ENCODE results near the gene KCNQ2.

Gene KCNQ2

GRCh38 chr20:63501818-63502670 is 29.6 kb upstream of the KCNQ2 start:
- DNase-seq (ENCODE audit: low read depth in 2 of 2): no peak

GRCh38 chr20:63500902-63501817 is 28.7 kb upstream of the KCNQ2 start:
- DNase-seq (ENCODE audit: low read depth in 2 of 2): no peak

- no peak for DNase-seq (ENCODE audit: low read depth in 2 of 2)
Observed at GRCh38 chr20:63500151-63500901, 27.9 kb upstream of the KCNQ2 start.

- DNase-seq (ENCODE audit: low read depth in 2 of 2): no peak
Observed at GRCh38 chr20:63499338-63499969, 27.0 kb upstream of the KCNQ2 start.

- DNase-seq (ENCODE audit: low read depth in 2 of 2): peak in 1 of 2 donors; percentile 37
Observed at GRCh38 chr20:63498960-63499337, 26.5 kb upstream of the KCNQ2 start, which contains the start of gene EEF1A2. EEF1A2 (minus strand) TSS chr20:63499083; CDS start chr20:63497763, 1,320 bp downstream.

- DNase-seq (ENCODE audit: low read depth in 2 of 2): no peak
Observed at GRCh38 chr20:63497946-63498935, 25.8 kb upstream of the KCNQ2 start.

GRCh38 chr20:63497138-63497945 is 24.9 kb upstream of the KCNQ2 start:
- no peak for DNase-seq (ENCODE audit: low read depth in 2 of 2)

GRCh38 chr20:63496596-63497120 is 24.2 kb upstream of the KCNQ2 start:
- no peak for DNase-seq (ENCODE audit: low read depth in 2 of 2)

GRCh38 chr20:63495741-63496595 is 23.5 kb upstream of the KCNQ2 start:
- peak; percentile 75 for DNase-seq (ENCODE audit: low read depth in 2 of 2)

GRCh38 chr20:63495167-63495720 is 22.8 kb upstream of the KCNQ2 start:
- no peak for DNase-seq (ENCODE audit: low read depth in 2 of 2)

GRCh38 chr20:63494420-63495166 is 22.1 kb upstream of the KCNQ2 start:
- DNase-seq (ENCODE audit: low read depth in 2 of 2): no peak

- DNase-seq (ENCODE audit: low read depth in 2 of 2): no peak
Observed at GRCh38 chr20:63494084-63494419, 21.6 kb upstream of the KCNQ2 start.

- no peak for DNase-seq (ENCODE audit: low read depth in 2 of 2)
Observed at GRCh38 chr20:63493563-63494020, 21.1 kb upstream of the KCNQ2 start.

- no peak for DNase-seq (ENCODE audit: low read depth in 2 of 2)
Observed at GRCh38 chr20:63492982-63493381, 20.5 kb upstream of the KCNQ2 start.

- DNase-seq (ENCODE audit: low read depth in 2 of 2): no peak
Observed at GRCh38 chr20:63492518-63492917, 20.1 kb upstream of the KCNQ2 start.

- DNase-seq (ENCODE audit: low read depth in 2 of 2): no peak
Observed at GRCh38 chr20:63491635-63492230, 19.3 kb upstream of the KCNQ2 start.

GRCh38 chr20:63491078-63491477 is 18.6 kb upstream of the KCNQ2 start:
- no peak for DNase-seq (ENCODE audit: low read depth in 2 of 2)

Measured in stimulated activated CD4-positive, alpha-beta T cell treated with anti-CD3 and anti-CD28 coated beads, Interleukin-1b, Interleukin-23, amount 100 ng/mL, for 4 hours (primary cell).